HG02623 (cell line): ENCODE data around the gene BASP1.
"Not testable (repeated sequence)": the region's sequence is repeated elsewhere in the genome, so short reads cannot be mapped to it uniquely, and the experiment has no call there.

ENCODE experiments used
- ATAC-seq: cut with Tn5 transposase; IDR thresholded peaks from one replicate; pipeline ENCODE4 v1.9.1; 2021; ENCODE audit warnings: moderate library complexity; ENCODE audit not compliant: unreplicated experiment

Gene BASP1

GRCh38 chr5:17252543-17252942 is 35.1 kb downstream of the BASP1 start:
- ATAC-seq, result no peak

GRCh38 chr5:17255471-17256021 is 38.1 kb downstream of the BASP1 start:
- peak; percentile 32 for ATAC-seq

- ATAC-seq, result no peak
Measured at GRCh38 chr5:17256171-17256570, 38.7 kb downstream of the BASP1 start.

GRCh38 chr5:17256839-17257238 is 39.4 kb downstream of the BASP1 start:
- ATAC-seq, result no peak

- peak; percentile 81 for ATAC-seq
Measured at GRCh38 chr5:17257705-17258273, 40.4 kb downstream of the BASP1 start.

GRCh38 chr5:17258431-17258830 is 41.0 kb downstream of the BASP1 start:
- no peak for ATAC-seq

GRCh38 chr5:17259012-17259411 is 41.6 kb downstream of the BASP1 start:
- ATAC-seq, result not testable (repeated sequence)

GRCh38 chr5:17259630-17260257 is 42.3 kb downstream of the BASP1 start:
- no peak for ATAC-seq

- ATAC-seq, result no peak
Measured at GRCh38 chr5:17260549-17260948, 43.1 kb downstream of the BASP1 start.

GRCh38 chr5:17261075-17261474 is 43.6 kb downstream of the BASP1 start:
- ATAC-seq, result no peak

- ATAC-seq, result no peak
Measured at GRCh38 chr5:17265041-17265440, 47.6 kb downstream of the BASP1 start.

GRCh38 chr5:17267106-17267505 is 49.7 kb downstream of the BASP1 start:
- ATAC-seq, result peak; percentile 63

- peak; percentile 72 for ATAC-seq
Measured at GRCh38 chr5:17269201-17269600, 51.8 kb downstream of the BASP1 start.

GRCh38 chr5:17272111-17272510 is 54.7 kb downstream of the BASP1 start:
- no peak for ATAC-seq

- ATAC-seq, result no peak
Measured at GRCh38 chr5:17275289-17276158, 58.1 kb downstream of the BASP1 start.

GRCh38 chr5:17276445-17276844 is 59.0 kb downstream of the BASP1 start:
- ATAC-seq, result peak; percentile 41

- peak; percentile 33 for ATAC-seq
Measured at GRCh38 chr5:17277907-17278306, 60.5 kb downstream of the BASP1 start.

- no peak for ATAC-seq
Measured at GRCh38 chr5:17278931-17279330, 61.5 kb downstream of the BASP1 start.

GRCh38 chr5:17279487-17279886 is 62.1 kb downstream of the BASP1 start:
- no peak for ATAC-seq

- ATAC-seq, result peak; percentile 95
Measured at GRCh38 chr5:17282283-17283120, 65.1 kb downstream of the BASP1 start.

GRCh38 chr5:17283121-17283415 is 65.6 kb downstream of the BASP1 start:
- ATAC-seq, result no peak
